Brain microvascular endothelial cell (primary cell): ENCODE measurements around the gene SPDYC.
A peak's percentile ranks its signal among the peaks of the same experiment; 100 is the strongest.

Experiments used
- DNase-seq: peaks from one replicate; pipeline ENCODE4 v3.0.0-alpha.2; 2020
- H3K27ac ChIP-seq: fragments of 250-450 bp; sonication (Bioruptor Pico); 2 replicates; pipeline ENCODE4 v1.5.1; 2020; ENCODE audit warnings: mild to moderate bottlenecking, moderate library complexity
- H3K27me3 ChIP-seq: fragments of 250-450 bp; sonication (Bioruptor Pico); replicated peaks from 2 replicates; pipeline ENCODE4 v1.5.1; 2020; ENCODE audit warnings: mild to moderate bottlenecking
- H3K36me3 ChIP-seq: fragments of 250-450 bp; sonication (Bioruptor Pico); replicated peaks from 2 replicates; pipeline ENCODE4 v1.5.1; 2020; ENCODE audit warnings: mild to moderate bottlenecking
- H3K4me3 ChIP-seq: 2 replicates; pipeline ENCODE4 v1.5.1; 2011; ENCODE audit warnings: low read depth, mild to moderate bottlenecking, control low read depth, low read length, moderate library complexity
- CTCF ChIP-seq: IDR thresholded peaks from 2 replicates; pipeline ENCODE4 v1.5.1; 2011; ENCODE audit warnings: low read depth, mild to moderate bottlenecking, moderate library complexity, low read length, control low read depth, inconsistent platforms; ENCODE audit errors: missing control alignments
- in situ Hi-C: cut with HindIII; loops from 2 replicates; pipeline ENCODE4 v1.10.0; 2017; ENCODE audit warnings: low sequenced_read_pairs, low pct_ligation_motif_present

The SPDYC gene

GRCh38 chr11:65132988-65133700, 36.9 kb upstream of the SPDYC start:
- H3K36me3 ChIP-seq: peaks cover 45% of the 10 kb centered on the region
- peak overlapping the region; percentile 94 for H3K4me3 ChIP-seq
- H3K27ac ChIP-seq: peak overlapping the region; percentile 100
- TF ChIP-seq CTCF: no peak
- no peak for DNase-seq
- in situ Hi-C loops: no loop called here
- no peaks in the 10 kb centered on the region for H3K27me3 ChIP-seq

GRCh38 chr11:65133724-65134123, 36.3 kb upstream of the SPDYC start:
- DNase-seq: no peak
- H3K4me3 ChIP-seq: peak overlapping the region; percentile 94
- TF ChIP-seq CTCF: no peak
- in situ Hi-C loops: no loop called here
- H3K27me3 ChIP-seq: no peaks in the 10 kb centered on the region
- peak overlapping the region; percentile 100 for H3K27ac ChIP-seq
- H3K36me3 ChIP-seq: peaks cover 40% of the 10 kb centered on the region

- Histone ChIP-seq H3K36me3 (peaks cover 33% of the 10 kb centered on the region), H3K27ac (peak within 1 kb of the TSS; percentile 100), H3K27me3 (no peaks in the 10 kb centered on the region), H3K4me3 (peak within 1 kb of the TSS; percentile 94)
- TF ChIP-seq CTCF: no peak
- DNase-seq: peak; percentile 79
- in situ Hi-C loops: no loop called here
Observed at GRCh38 chr11:65134240-65134951, 35.6 kb upstream of the SPDYC start, which contains the start of gene SYVN1. TSS of gene SYVN1 (minus strand) at chr11:65134519. CDS start at chr11:65133601, 918 bp downstream.

GRCh38 chr11:65134952-65135632, 34.9 kb upstream of the SPDYC start:
- TF ChIP-seq CTCF: no peak
- in situ Hi-C loops: no loop called here
- peak; percentile 95 for DNase-seq
- Histone ChIP-seq H3K4me3 (peak overlapping the region; percentile 94), H3K36me3 (peaks cover 26% of the 10 kb centered on the region), H3K27me3 (no peaks in the 10 kb centered on the region), H3K27ac (peak overlapping the region; percentile 100)

- no peak overlapping the region for H3K27ac ChIP-seq
- no peak for DNase-seq
- no peak for TF ChIP-seq CTCF
- peaks cover 23% of the 10 kb centered on the region for H3K36me3 ChIP-seq
- in situ Hi-C loops: no loop called here
- H3K4me3 ChIP-seq: peak overlapping the region; percentile 94
- H3K27me3 ChIP-seq: no peaks in the 10 kb centered on the region
Observed at GRCh38 chr11:65135633-65136145, 34.3 kb upstream of the SPDYC start.
